Dorsolateral prefrontal cortex (tissue), 118 donors: ENCODE data around the gene SOX18. TPM values are rescaled to one million over a fixed set of nuclear protein-coding genes. Genes with fewer than 3 reads are reported as not detected.

Source experiments
- microRNA-seq, 43 experiments: library from miRNA; unstranded; fragments of <30 nt; microRNA quantifications; one replicate each; pipeline ENCODE4 v1.2.0, GENCODE V29; 2022
- total RNA-seq, 120 experiments: library from RNA; stranded (reverse); gene quantifications; one replicate each; pipeline versions ENCODE4 v1.2.3 to v1.2.4, GENCODE V29; 2022

The SOX18 gene
- total RNA-seq, 120 experiments from 2014 or later = 2.1 to 27.7 (median 9.1) TPM

Small RNA genes lying within 50 kb of the gene (microRNA-seq; reads per million reads assigned to microRNA genes)
- gene MIR6813 = 0 to 2.9 (median 0.35) reads per million in 43 experiments

Other genes with a start within 250 kb of the SOX18 start
- 10 to 100 TPM in 114 of 120 experiments, 1 to 10 TPM in 6; 7.8 to 28.3 (median 16.0) TPM for gene ZBTB46, start 218.4 kb downstream of the SOX18 start, total RNA-seq
- gene ABHD16B, start 188.1 kb downstream of the SOX18 start, total RNA-seq = under 1 TPM in 1 of 120 experiments, not detected in 119; 0.35 TPM
- 100 to 1,000 TPM in 4 of 120 experiments, 10 to 100 TPM in 116; 61.5 to 125 (median 76.3) TPM for gene TPD52L2, start 184.4 kb downstream of the SOX18 start, total RNA-seq
- gene DNAJC5, start 154.5 kb downstream of the SOX18 start, total RNA-seq = 100 to 1,000 TPM in 117 of 120 experiments, 10 to 100 TPM in 3; 69.5 to 175 (median 137) TPM
- 10 to 100 TPM; 22.1 to 74.1 (median 40.8) TPM for gene UCKL1, start 93.2 kb downstream of the SOX18 start, total RNA-seq
- gene ZNF512B, start 79.7 kb downstream of the SOX18 start, total RNA-seq = 10 to 100 TPM; 18.7 to 37.5 (median 26.3) TPM
- gene SAMD10, start 70.0 kb downstream of the SOX18 start, total RNA-seq = 10 to 100 TPM in 38 of 120 experiments, 1 to 10 TPM in 82; 4.0 to 15.8 (median 8.8) TPM
- 10 to 100 TPM; 41.9 to 83.8 (median 68.3) TPM for gene PRPF6, start 68.5 kb downstream of the SOX18 start, total RNA-seq
- 1 to 10 TPM; 1.4 to 6.3 (median 3.1) TPM for gene C20orf204, start 13.5 kb downstream of the SOX18 start, total RNA-seq
- 100 to 1,000 TPM; 105 to 197 (median 137) TPM for gene TCEA2, start 13.6 kb upstream of the SOX18 start, total RNA-seq
- gene RGS19, start 29.9 kb upstream of the SOX18 start, total RNA-seq = 10 to 100 TPM in 47 of 120 experiments, 1 to 10 TPM in 73; 3.4 to 22.4 (median 9.0) TPM
- 10 to 100 TPM in 118 of 120 experiments, 1 to 10 TPM in 2; 6.8 to 31.5 (median 21.2) TPM for gene OPRL1, start 30.4 kb upstream of the SOX18 start, total RNA-seq
- gene LKAAEAR1, start 34.8 kb upstream of the SOX18 start, total RNA-seq = 1 to 10 TPM; 1.3 to 8.3 (median 3.5) TPM
- gene NPBWR2, start 57.9 kb upstream of the SOX18 start, total RNA-seq = 1 to 10 TPM in 95 of 120 experiments, under 1 TPM in 22, not detected in 3; 0.35 to 6.4 (median 1.8) TPM
- gene MYT1, start 114.8 kb upstream of the SOX18 start, total RNA-seq = 10 to 100 TPM in 35 of 120 experiments, 1 to 10 TPM in 85; 4.4 to 16.0 (median 8.6) TPM
- gene PCMTD2, start 206.1 kb upstream of the SOX18 start, total RNA-seq = 100 to 1,000 TPM in 58 of 120 experiments, 10 to 100 TPM in 62; 66.2 to 152 (median 98.4) TPM